Muscle layer of colon (tissue), 2 donors: ENCODE results near the gene IKZF4.

Experiments used
- H3K27ac ChIP-seq: one replicate; pipeline ENCODE4 v1.7.0; 2013; ENCODE audit warnings: low read depth, mild to moderate bottlenecking, low read length, moderate library complexity
- H3K27me3 ChIP-seq, 2 donors: one replicate each; pipeline ENCODE4 v1.7.0; 2013; ENCODE audit warnings: low read length in 2 of 2, mild to moderate bottlenecking in 2 of 2; ENCODE audit not compliant: insufficient read depth in 2 of 2, control insufficient read depth in 1 of 2
- H3K36me3 ChIP-seq: one replicate; pipeline ENCODE4 v1.7.0; 2013; ENCODE audit warnings: mild to moderate bottlenecking, low read length; ENCODE audit not compliant: insufficient read depth
- H3K4me1 ChIP-seq: one replicate; pipeline ENCODE4 v1.7.0; 2013; ENCODE audit warnings: mild to moderate bottlenecking, low read length; ENCODE audit not compliant: insufficient read depth
- H3K4me3 ChIP-seq, 2 donors: one replicate each; pipeline ENCODE4 v1.7.0; 2013; ENCODE audit warnings: low read length in 2 of 2, low read depth in 1 of 2, mild to moderate bottlenecking in 1 of 2, moderate library complexity in 1 of 2
- H3K9ac ChIP-seq: one replicate; pipeline ENCODE4 v1.7.0; 2013; ENCODE audit warnings: low read length
- H3K9me3 ChIP-seq: one replicate; pipeline ENCODE4 v1.7.0; 2013; ENCODE audit warnings: mild to moderate bottlenecking, low read length
- donor health status: abdominal sarcoma.
- donor health status: Adenocarcinoma of cecum.

IKZF4 gene

DNA sequence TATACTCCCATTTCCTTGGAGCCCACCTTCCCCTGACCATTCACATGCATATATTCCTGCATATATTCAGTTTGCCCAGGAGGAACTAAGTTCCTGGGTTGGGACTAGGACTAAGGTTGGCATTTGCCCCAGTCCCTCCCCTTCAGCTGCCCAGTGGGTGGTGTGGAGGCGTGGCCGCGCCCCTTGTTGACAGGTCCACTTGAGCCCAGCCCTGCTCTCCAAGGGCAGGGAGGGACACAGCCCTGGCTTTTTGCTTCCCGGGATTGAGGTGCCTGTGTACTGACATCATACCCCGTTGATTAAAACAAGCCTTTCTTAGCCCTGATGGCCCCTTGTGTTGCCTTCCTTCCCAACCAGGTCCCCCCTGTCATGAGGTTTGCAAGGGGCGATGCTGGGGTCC lies 66.4 kb downstream of the IKZF4 start:
- Histone ChIP-seq H3K4me1 (no peaks in the 10 kb centered on the region), H3K9me3 (no peaks in the 10 kb centered on the region), H3K36me3 (no peaks in the 10 kb centered on the region), H3K27me3 (no peaks in the 10 kb centered on the region), H3K9ac (no peak overlapping the region), H3K27ac (no peak overlapping the region), H3K4me3 (no peak overlapping the region)
